ENCODE data around the gene SUSD3.

The SUSD3 gene

DNA sequence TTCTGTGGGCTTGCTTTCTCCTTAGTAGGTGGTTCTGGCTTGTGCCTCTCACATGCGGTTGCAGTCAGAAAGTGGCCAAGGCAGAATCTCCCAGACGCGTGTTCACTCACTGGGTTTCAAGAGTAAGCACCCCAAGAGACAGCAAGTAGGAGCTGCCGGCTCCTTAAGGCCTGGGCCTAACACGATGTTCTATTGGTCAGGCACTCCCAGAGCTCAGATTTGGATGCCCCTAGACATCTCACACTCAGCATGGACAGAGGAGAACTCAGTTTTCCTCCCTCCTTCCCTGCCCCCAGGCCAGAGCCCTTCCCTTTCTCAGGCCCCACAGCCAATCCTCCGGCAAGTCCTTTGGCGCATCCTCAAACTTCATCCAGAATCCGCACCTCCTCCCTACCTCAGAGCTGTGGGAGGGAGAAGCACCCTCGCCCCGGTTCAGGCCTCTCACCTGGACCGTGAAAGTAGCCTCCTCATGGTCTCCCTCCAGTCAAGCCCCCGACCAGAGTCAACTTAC is 31.0 kb downstream of the SUSD3 start:
- Histone ChIP-seq H3K27ac (no peak overlapping the region), H3K9ac (no peak overlapping the region), H3K9me3 (ENCODE audit: control insufficient read depth, low read length) (no peaks in the 10 kb centered on the region), H3K4me1 (peaks cover 9% of the 10 kb centered on the region), H3K27me3 (ENCODE audit: control insufficient read depth, insufficient read depth, low read length) (no peaks in the 10 kb centered on the region), H3K4me3 (ENCODE audit: low read depth, low read length) (no peak overlapping the region), H3K79me2 (no peaks in the 10 kb centered on the region), H3K36me3 (ENCODE audit: control insufficient read depth, insufficient read depth, low read length) (no peaks in the 10 kb centered on the region), H3K4me2 (ENCODE audit: low read length) (no peak overlapping the region), H2AFZ (no peak overlapping the region)
- TF ChIP-seq, protein P1, sequence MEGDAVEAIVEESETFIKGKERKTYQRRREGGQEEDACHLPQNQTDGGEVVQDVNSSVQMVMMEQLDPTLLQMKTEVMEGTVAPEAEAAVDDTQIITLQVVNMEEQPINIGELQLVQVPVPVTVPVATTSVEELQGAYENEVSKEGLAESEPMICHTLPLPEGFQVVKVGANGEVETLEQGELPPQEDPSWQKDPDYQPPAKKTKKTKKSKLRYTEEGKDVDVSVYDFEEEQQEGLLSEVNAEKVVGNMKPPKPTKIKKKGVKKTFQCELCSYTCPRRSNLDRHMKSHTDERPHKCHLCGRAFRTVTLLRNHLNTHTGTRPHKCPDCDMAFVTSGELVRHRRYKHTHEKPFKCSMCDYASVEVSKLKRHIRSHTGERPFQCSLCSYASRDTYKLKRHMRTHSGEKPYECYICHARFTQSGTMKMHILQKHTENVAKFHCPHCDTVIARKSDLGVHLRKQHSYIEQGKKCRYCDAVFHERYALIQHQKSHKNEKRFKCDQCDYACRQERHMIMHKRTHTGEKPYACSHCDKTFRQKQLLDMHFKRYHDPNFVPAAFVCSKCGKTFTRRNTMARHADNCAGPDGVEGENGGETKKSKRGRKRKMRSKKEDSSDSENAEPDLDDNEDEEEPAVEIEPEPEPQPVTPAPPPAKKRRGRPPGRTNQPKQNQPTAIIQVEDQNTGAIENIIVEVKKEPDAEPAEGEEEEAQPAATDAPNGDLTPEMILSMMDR (IDR thresholded peaks at IDR 0.05) = no peak

DNA sequence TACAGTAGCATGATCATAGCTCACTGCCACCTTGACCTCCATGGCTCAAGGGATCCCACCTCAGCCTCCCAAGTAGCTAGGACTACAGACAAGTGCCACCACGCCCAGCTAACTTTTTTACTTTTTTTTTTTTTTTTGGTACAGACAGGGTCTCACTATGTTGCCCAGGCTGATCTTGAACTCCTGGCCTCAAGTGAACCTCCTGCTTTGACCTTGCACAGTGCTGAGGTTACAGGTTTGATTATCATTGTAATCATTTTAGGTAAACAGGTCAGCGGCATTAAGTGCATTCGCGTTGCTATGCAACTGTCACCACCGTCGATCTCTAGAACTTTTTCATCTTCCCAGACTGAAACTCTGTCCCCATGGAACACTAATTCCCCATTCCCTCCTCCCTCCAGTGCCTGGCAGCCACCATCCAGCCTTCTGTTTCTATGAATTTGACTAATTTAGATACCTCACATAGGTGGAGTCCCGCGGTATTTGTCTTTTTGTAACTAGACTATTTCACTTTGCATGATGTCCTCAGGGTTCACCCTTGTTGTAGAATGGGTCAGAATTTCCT is 31.7 kb downstream of the SUSD3 start:
- Histone ChIP-seq H3K4me3 (ENCODE audit: low read depth, low read length) (no peak overlapping the region), H3K4me1 (peaks cover 9% of the 10 kb centered on the region), H3K36me3 (ENCODE audit: control insufficient read depth, insufficient read depth, low read length) (no peaks in the 10 kb centered on the region), H2AFZ (no peak overlapping the region), H3K79me2 (no peaks in the 10 kb centered on the region), H3K4me2 (ENCODE audit: low read length) (no peak overlapping the region), H3K27me3 (ENCODE audit: control insufficient read depth, insufficient read depth, low read length) (no peaks in the 10 kb centered on the region), H3K9me3 (ENCODE audit: control insufficient read depth, low read length) (no peaks in the 10 kb centered on the region), H3K9ac (no peak overlapping the region), H3K27ac (no peak overlapping the region)
- TF ChIP-seq, protein P1 (IDR thresholded peaks at IDR 0.05) = no peak

DNA sequence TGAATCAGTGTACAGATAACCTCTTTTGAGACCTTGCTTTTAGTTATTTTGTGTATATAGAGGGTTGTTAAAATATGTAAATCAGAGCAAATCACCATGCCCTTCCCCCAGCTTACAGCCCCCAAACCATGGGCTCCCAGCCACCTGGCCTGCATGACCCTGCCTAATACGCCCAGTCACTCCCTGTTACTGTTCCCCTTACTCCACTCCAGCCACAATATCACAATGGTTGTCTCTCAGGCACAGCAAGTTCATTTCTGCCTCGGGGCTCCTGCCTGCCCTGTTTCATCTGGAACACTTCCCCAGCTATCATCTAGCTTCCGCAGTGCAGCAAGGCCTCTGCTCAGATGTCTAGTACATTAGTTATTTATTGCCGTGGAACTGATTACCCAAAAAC is 32.6 kb downstream of the SUSD3 start:
- Histone ChIP-seq H3K27ac (no peak overlapping the region), H3K27me3 (ENCODE audit: control insufficient read depth, insufficient read depth, low read length) (no peaks in the 10 kb centered on the region), H3K36me3 (ENCODE audit: control insufficient read depth, insufficient read depth, low read length) (no peaks in the 10 kb centered on the region), H3K79me2 (no peaks in the 10 kb centered on the region), H3K9ac (no peak overlapping the region), H3K4me1 (peaks cover 9% of the 10 kb centered on the region), H2AFZ (no peak overlapping the region), H3K4me2 (ENCODE audit: low read length) (no peak overlapping the region), H3K4me3 (ENCODE audit: low read depth, low read length) (no peak overlapping the region), H3K9me3 (ENCODE audit: control insufficient read depth, low read length) (no peaks in the 10 kb centered on the region)
- TF ChIP-seq, protein P1 (IDR thresholded peaks at IDR 0.05) = no peak

DNA sequence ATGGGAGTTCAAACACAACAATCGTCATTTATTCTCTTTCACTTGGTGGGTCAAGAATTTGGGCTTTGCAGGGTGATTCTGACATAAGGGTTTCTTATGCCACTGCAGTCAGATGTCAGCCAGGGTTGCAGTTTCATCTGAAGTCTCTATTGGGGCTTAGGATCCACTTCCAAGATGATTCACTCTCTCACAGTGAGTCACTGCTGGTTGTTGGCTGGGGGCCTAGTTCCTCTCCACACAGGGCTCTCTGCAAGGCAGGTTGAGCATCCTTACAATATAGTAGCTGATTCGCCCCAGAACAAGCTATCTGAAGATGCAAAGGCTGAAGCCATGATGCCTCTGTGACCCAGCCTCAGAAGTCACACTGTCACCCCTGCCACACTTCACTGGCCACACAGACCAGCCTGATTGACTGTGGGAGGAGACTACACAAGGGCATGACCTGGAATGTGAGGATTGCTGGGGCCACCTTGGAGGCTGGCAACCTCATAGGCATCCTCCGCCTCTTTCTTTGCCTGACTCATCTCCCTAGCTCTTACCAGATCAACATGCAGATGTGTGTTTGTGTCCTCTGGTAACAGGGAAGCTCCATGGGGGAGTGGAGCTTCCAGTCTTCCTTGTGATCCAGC is 33.1 kb downstream of the SUSD3 start:
- no peaks in the 10 kb centered on the region for H3K27me3 ChIP-seq (ENCODE audit: control insufficient read depth, insufficient read depth, low read length)
- H3K36me3 ChIP-seq (ENCODE audit: control insufficient read depth, insufficient read depth, low read length) = no peaks in the 10 kb centered on the region
- TF ChIP-seq, protein P1 (IDR thresholded peaks at IDR 0.05) = no peak
- H3K27ac ChIP-seq = no peak overlapping the region
- H3K4me2 ChIP-seq (ENCODE audit: low read length) = no peak overlapping the region
- no peaks in the 10 kb centered on the region for H3K9me3 ChIP-seq (ENCODE audit: control insufficient read depth, low read length)
- H3K79me2 ChIP-seq = no peaks in the 10 kb centered on the region
- H3K9ac ChIP-seq = no peak overlapping the region
- no peak overlapping the region for H3K4me3 ChIP-seq (ENCODE audit: low read depth, low read length)
- peaks cover 9% of the 10 kb centered on the region for H3K4me1 ChIP-seq
- H2AFZ ChIP-seq = no peak overlapping the region
